BE2C (cell line): Measurements from ENCODE around the gene PPIP5K2.
"Not testable (repeated sequence)": the region's sequence is repeated elsewhere in the genome, so short reads cannot be mapped to it uniquely, and the experiment has no call there.

Source experiments
- DNase-seq: peaks from one replicate; pipeline ENCODE4 v3.0.0-alpha.2; 2020
- H3K27me3 ChIP-seq: fragments of 250-450 bp; sonication (Bioruptor Pico); 2 replicates; pipeline ENCODE4 v1.5.1; 2020; ENCODE audit warnings: mild to moderate bottlenecking
- H3K36me3 ChIP-seq: fragments of 250-450 bp; sonication (Bioruptor Pico); 2 replicates; pipeline ENCODE4 v1.5.1; 2020; ENCODE audit warnings: mild to moderate bottlenecking
- H3K4me1 ChIP-seq: fragments of 250-450 bp; sonication (Bioruptor Pico); 2 replicates; pipeline ENCODE4 v1.5.1; 2020
- H3K4me3 ChIP-seq: 2 replicates; pipeline ENCODE4 v1.5.1; 2011; ENCODE audit warnings: low read depth, low read length
- H3K9me3 ChIP-seq: fragments of 250-450 bp; sonication (Bioruptor Pico); 2 replicates; pipeline ENCODE4 v1.5.1; 2020
- TF ChIP-seq, protein P1 (sequence below): IDR thresholded peaks from 2 replicates; pipeline ENCODE4 v1.5.1; 2012; ENCODE audit warnings: mild to moderate bottlenecking, low read depth, low read length

PPIP5K2 gene

DNA sequence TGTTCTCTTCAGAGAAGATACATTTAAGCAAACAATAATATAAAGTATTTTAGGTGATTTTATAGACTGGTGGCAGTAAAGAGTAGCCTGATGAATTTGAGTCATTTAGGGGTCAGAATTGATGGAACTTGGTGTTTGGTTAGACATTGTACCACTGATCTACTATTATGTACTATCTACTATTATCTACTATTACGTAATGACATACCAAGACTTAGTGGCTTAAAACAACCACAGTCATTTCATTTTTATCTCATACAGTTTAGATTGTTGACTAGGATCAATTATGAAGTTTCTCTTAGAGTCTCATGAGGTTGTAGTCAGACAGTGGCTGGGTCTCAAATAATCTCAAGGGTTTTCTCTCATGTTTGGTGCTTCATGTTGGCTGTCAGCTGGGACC lies 54.0 kb downstream of the PPIP5K2 start:
- Histone ChIP-seq H3K36me3 (no peaks in the 10 kb centered on the region), H3K27me3 (no peaks in the 10 kb centered on the region), H3K4me1 (no peaks in the 10 kb centered on the region), H3K9me3 (no peaks in the 10 kb centered on the region), H3K4me3 (no peak overlapping the region)
- no peak for DNase-seq
- TF ChIP-seq, protein P1, sequence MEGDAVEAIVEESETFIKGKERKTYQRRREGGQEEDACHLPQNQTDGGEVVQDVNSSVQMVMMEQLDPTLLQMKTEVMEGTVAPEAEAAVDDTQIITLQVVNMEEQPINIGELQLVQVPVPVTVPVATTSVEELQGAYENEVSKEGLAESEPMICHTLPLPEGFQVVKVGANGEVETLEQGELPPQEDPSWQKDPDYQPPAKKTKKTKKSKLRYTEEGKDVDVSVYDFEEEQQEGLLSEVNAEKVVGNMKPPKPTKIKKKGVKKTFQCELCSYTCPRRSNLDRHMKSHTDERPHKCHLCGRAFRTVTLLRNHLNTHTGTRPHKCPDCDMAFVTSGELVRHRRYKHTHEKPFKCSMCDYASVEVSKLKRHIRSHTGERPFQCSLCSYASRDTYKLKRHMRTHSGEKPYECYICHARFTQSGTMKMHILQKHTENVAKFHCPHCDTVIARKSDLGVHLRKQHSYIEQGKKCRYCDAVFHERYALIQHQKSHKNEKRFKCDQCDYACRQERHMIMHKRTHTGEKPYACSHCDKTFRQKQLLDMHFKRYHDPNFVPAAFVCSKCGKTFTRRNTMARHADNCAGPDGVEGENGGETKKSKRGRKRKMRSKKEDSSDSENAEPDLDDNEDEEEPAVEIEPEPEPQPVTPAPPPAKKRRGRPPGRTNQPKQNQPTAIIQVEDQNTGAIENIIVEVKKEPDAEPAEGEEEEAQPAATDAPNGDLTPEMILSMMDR, result no peak

DNA sequence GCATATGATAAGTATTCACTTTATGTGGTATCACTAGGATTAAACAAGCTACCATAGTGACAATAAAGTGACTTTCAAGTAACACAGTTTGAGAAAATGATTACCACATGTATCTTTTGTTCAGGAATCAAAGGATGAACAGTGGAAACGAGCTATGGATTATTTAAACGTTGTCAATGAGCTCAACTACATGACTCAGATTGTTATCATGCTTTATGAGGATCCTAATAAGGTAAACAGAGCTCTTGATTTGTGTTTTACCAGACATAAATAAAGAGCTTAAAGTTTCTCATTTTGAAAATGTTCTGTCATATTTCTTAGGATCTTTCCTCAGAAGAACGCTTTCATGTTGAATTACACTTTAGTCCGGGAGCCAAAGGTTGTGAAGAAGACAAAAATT lies 57.4 kb downstream of the PPIP5K2 start:
- no peaks in the 10 kb centered on the region for H3K27me3 ChIP-seq
- TF ChIP-seq, protein P1, result no peak
- H3K36me3 ChIP-seq, result no peaks in the 10 kb centered on the region
- no peaks in the 10 kb centered on the region for H3K9me3 ChIP-seq
- H3K4me3 ChIP-seq, result no peak overlapping the region
- no peaks in the 10 kb centered on the region for H3K4me1 ChIP-seq
- no peak for DNase-seq

DNA sequence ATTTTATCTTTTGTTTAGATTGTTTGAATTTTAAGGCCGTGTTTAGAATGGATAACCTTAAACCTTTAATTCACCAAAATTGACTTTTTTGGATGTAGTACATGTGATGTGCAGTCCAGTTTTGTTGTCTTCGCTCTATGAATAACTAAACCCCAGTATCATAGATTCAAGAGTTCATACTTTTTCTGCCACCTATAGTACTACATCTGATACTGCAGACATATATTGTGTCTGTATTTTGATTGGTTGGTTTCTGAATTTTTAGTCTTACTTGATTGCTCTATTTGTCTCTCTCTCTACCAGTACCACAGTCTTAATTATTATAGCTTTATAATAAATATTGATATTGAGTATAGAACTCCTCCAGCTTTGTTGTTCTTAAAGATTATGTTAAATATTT lies 58.1 kb downstream of the PPIP5K2 start:
- H3K9me3 ChIP-seq, result no peaks in the 10 kb centered on the region
- H3K4me1 ChIP-seq, result no peaks in the 10 kb centered on the region
- no peaks in the 10 kb centered on the region for H3K27me3 ChIP-seq
- TF ChIP-seq, protein P1, result no peak
- no peak overlapping the region for H3K4me3 ChIP-seq
- H3K36me3 ChIP-seq, result no peaks in the 10 kb centered on the region
- DNase-seq, result no peak

DNA sequence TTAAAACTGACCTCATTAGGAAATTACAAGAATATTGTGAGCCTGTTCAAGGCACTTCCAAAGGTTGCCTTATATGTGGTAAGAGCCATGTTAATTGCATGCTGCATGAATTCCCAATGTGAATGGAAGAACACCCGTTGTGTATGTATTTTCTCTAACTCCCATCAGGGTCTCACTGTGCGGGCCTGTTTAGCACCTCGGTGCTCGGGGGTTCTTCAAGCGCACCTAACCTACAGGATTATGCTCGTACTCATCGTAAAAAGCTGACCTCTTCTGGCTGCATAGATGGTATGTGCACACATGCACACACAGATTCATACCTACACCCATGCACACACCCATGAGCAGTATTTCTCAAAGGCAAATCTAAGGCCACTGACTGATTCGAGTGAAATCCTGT lies 66.1 kb downstream of the PPIP5K2 start:
- Histone ChIP-seq H3K27me3 (no peaks in the 10 kb centered on the region), H3K4me1 (no peaks in the 10 kb centered on the region), H3K4me3 (no peak overlapping the region), H3K36me3 (peaks cover 5% of the 10 kb centered on the region; the same call in 1 of the 2 replicates), H3K9me3 (no peaks in the 10 kb centered on the region)
- DNase-seq, result no peak
- TF ChIP-seq, protein P1, result no peak

DNA sequence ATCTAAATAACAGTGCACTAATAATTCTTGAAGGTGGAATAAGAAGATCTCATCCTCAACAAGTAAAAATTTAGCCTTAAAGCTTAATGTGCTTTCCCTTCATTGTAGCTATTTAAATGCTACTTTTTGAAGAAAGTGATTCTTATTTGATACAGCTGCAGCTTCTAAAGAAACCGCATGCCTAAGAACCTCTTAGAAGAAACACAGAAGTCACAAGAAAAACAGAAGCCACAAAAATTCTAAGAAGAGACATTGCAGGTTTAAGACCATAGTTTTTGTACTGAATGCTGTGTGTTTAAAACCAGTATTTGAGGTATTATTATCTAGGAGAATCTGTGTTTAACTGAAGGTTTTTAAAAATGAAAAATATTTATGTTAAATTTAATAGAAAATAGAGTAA lies 68.3 kb downstream of the PPIP5K2 start:
- TF ChIP-seq, protein P1, result no peak
- Histone ChIP-seq H3K36me3 (peaks cover 5% of the 10 kb centered on the region; the same call in 1 of the 2 replicates), H3K4me1 (no peaks in the 10 kb centered on the region), H3K4me3 (no peak overlapping the region), H3K27me3 (no peaks in the 10 kb centered on the region), H3K9me3 (no peaks in the 10 kb centered on the region)
- no peak for DNase-seq

DNA sequence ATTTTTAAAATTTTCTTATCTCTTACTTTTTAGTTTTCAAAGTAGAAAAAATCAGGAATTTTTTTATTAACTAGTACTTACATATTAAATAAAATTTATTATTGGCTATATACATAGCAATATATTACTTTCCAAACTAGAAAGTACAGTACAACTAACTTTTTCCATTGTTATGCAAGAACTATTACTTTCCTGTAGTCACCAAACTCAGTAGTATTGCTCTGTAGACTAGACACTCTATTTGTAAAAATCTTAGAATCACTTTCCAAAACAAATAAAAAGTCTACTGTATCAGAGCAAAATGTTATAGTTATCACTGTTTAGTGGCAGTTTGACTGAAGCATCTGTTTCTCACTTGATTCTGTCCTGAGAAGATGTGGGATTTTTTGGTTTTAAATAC lies 83.1 kb downstream of the PPIP5K2 start:
- peaks cover 3% of the 10 kb centered on the region; the same call in 1 of the 2 replicates for H3K4me1 ChIP-seq
- H3K4me3 ChIP-seq, result no peak overlapping the region
- no peak for DNase-seq
- H3K27me3 ChIP-seq, result no peaks in the 10 kb centered on the region
- TF ChIP-seq, protein P1, result no peak
- H3K36me3 ChIP-seq, result no peaks in the 10 kb centered on the region; the same call in 1 of the 2 replicates
- H3K9me3 ChIP-seq, result no peaks in the 10 kb centered on the region

DNA sequence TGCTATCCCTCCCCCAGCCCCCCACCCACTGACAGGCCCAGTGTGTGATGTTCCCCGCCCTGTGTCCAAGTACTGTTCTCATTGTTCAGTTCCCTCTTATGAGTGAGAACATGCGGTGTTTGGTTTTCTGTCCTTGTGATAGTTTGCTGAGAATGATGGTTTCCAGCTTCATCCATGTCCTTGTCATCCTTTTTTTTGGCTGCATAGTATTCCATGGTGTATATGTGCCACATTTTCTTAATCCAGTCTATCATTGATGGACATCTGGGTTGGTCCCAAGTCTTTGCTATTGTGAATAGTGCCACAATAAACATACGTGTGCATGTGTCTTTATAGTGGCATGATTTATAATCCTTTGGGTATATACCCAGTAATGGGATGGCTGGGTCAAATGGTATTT lies 84.9 kb downstream of the PPIP5K2 start:
- H3K27me3 ChIP-seq, H3K9me3 ChIP-seq, DNase-seq, H3K4me3 ChIP-seq, H3K36me3 ChIP-seq, H3K4me1 ChIP-seq: not testable (repeated sequence)
